ENCODE data around the gene SUGCT. TPM values are rescaled to one million over a fixed set of nuclear protein-coding genes. Genes with fewer than 3 reads are reported as not detected.

The SUGCT gene
- total and polyA plus RNA-seq, 2 of the 13 experiments (the other 11 are each of a cell fraction or from before 2014, with no cell fraction given), result 10.1 to 22.2 TPM

DNA sequence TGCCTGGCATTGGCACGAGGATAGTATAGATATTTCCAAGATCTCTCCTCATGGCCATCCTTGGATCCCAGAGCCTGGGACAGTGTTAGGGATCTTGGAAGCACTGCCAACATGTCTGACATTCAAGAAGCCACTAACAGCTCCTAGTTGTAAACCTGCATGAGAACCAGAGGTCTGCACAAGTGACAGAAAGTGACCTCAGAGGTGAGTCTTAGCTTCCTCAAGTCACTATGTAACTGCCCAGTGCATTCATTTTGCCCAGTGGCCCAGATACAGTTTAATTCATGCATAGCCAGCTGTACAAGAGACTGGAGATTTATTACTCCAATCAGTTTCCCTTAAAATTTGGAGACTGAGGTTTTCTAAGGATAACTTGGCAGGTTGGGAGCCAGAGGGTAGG is 16.7 kb downstream of the SUGCT start:
- Histone ChIP-seq H3K4me2 (ENCODE audit: low read depth, low read length) (no peak overlapping the region), H3K79me2 (ENCODE audit: insufficient read depth, low read length) (no peaks in the 10 kb centered on the region), H3K27ac (ENCODE audit: extremely low read length, insufficient read depth, low read length) (no peak overlapping the region), H2AFZ (ENCODE audit: low read length) (no peak overlapping the region), H3K4me1 (ENCODE audit: insufficient read depth, low read length) (no peaks in the 10 kb centered on the region), H3K9ac (ENCODE audit: insufficient read depth, low read depth, low read length) (no peak overlapping the region), H3K4me3 (replicated peaks in 1 of 3; ENCODE audit: insufficient read depth in 1 of 3, low read depth in 2 of 3, low read length in 3 of 3) (no peak overlapping the region), H3K27me3 (ENCODE audit: control insufficient read depth in 1 of 2, insufficient read depth in 2 of 2, low read length in 2 of 2) (no peaks in the 10 kb centered on the region), H3K9me3 (ENCODE audit: low read length) (no peaks in the 10 kb centered on the region), H4K20me1 (ENCODE audit: insufficient read depth, low read length) (no peaks in the 10 kb centered on the region), H3K36me3 (replicated peaks in 1 of 2; ENCODE audit: control insufficient read depth in 1 of 2, insufficient read depth in 2 of 2, low read length in 2 of 2) (no peaks in the 10 kb centered on the region)
- WGBS (ENCODE audit: low lambda C conversion rate), result 88% methylated on average over 1 of the region's 1 CpG
- in situ Hi-C loops (cut with HindIII; ENCODE audit: extremely low pct_ligation_motif_present, low pct_unique_long_range_greater_than_20kb), result no loop called here
- POLR2A ChIA-PET, result no interaction called here
- ATAC-seq (no peak), DNase-seq (ENCODE audit: low spot score) (no peak), FAIRE-seq (no peak)
- CTCF ChIA-PET (ENCODE audit: low intra/inter-chr PET ratio, low total read pairs), result no interaction called here
- intact Hi-C loops (cut with micrococcal nuclease; ENCODE audit: unreplicated experiment), result no loop called here
- BruUV-seq (replicated peaks), result no TSS peak
- TF ChIP-seq FOSL1 (CRISPR knock-in tag; IDR thresholded peaks at IDR 0.05; ENCODE audit: borderline replicate concordance) (no peak), CCDC6 (CRISPR knock-in tag; IDR thresholded peaks at IDR 0.05) (no peak), ZBTB39 (CRISPR knock-in tag; IDR thresholded peaks at IDR 0.05) (no peak), ZNF343 (CRISPR knock-in tag; IDR thresholded peaks at IDR 0.05) (no peak), ZBTB26 (CRISPR knock-in tag; IDR thresholded peaks at IDR 0.05; ENCODE audit: borderline replicate concordance) (no peak), ZNF572 (CRISPR knock-in tag; IDR thresholded peaks at IDR 0.05) (no peak), NFAT5 (CRISPR knock-in tag; IDR thresholded peaks at IDR 0.05) (no peak)
- TF ChIP-seq, protein P1, sequence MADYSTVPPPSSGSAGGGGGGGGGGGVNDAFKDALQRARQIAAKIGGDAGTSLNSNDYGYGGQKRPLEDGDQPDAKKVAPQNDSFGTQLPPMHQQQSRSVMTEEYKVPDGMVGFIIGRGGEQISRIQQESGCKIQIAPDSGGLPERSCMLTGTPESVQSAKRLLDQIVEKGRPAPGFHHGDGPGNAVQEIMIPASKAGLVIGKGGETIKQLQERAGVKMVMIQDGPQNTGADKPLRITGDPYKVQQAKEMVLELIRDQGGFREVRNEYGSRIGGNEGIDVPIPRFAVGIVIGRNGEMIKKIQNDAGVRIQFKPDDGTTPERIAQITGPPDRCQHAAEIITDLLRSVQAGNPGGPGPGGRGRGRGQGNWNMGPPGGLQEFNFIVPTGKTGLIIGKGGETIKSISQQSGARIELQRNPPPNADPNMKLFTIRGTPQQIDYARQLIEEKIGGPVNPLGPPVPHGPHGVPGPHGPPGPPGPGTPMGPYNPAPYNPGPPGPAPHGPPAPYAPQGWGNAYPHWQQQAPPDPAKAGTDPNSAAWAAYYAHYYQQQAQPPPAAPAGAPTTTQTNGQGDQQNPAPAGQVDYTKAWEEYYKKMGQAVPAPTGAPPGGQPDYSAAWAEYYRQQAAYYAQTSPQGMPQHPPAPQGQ (CRISPR knock-in tag; IDR thresholded peaks at IDR 0.05; ENCODE audit: borderline replicate concordance), result no peak
- TF ChIP-seq, protein P2, sequence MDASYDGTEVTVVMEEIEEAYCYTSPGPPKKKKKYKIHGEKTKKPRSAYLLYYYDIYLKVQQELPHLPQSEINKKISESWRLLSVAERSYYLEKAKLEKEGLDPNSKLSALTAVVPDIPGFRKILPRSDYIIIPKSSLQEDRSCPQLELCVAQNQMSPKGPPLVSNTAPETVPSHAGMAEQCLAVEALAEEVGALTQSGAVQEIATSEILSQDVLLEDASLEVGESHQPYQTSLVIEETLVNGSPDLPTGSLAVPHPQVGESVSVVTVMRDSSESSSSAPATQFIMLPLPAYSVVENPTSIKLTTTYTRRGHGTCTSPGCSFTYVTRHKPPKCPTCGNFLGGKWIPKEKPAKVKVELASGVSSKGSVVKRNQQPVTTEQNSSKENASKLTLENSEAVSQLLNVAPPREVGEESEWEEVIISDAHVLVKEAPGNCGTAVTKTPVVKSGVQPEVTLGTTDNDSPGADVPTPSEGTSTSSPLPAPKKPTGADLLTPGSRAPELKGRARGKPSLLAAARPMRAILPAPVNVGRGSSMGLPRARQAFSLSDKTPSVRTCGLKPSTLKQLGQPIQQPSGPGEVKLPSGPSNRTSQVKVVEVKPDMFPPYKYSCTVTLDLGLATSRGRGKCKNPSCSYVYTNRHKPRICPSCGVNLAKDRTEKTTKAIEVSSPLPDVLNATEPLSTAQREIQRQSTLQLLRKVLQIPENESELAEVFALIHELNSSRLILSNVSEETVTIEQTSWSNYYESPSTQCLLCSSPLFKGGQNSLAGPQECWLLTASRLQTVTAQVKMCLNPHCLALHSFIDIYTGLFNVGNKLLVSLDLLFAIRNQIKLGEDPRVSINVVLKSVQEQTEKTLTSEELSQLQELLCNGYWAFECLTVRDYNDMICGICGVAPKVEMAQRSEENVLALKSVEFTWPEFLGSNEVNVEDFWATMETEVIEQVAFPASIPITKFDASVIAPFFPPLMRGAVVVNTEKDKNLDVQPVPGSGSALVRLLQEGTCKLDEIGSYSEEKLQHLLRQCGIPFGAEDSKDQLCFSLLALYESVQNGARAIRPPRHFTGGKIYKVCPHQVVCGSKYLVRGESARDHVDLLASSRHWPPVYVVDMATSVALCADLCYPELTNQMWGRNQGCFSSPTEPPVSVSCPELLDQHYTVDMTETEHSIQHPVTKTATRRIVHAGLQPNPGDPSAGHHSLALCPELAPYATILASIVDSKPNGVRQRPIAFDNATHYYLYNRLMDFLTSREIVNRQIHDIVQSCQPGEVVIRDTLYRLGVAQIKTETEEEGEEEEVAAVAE (CRISPR knock-in tag; IDR thresholded peaks at IDR 0.05; ENCODE audit: borderline replicate concordance), result no peak
